HepG2 (cell line): ENCODE data around the gene TSEN54. TPM values are rescaled to one million over a fixed set of nuclear protein-coding genes. Genes with fewer than 3 reads are reported as not detected.
A peak's percentile ranks its signal among the peaks of the same experiment; 100 is the strongest.

Experiments used
- ATF7-NPFF ChIP-seq: sonication (generic); formaldehyde crosslinking; IDR thresholded peaks from 2 replicates; pipeline ENCODE4 v1.8.1; 2023; ENCODE audit warnings: mild to moderate bottlenecking, low read depth, missing genetic modification reagents, moderate library complexity
- CREB3 ChIP-seq: sonication (generic); formaldehyde crosslinking; IDR thresholded peaks from 2 replicates; pipeline ENCODE4 v1.5.0; 2020; ENCODE audit warnings: missing genetic modification reagents
- DMAP1 ChIP-seq: IDR thresholded peaks from 2 replicates; pipeline ENCODE4 v1.6.1; 2016
- HNF4A ChIP-seq: sonication (generic); formaldehyde crosslinking; IDR thresholded peaks from 2 replicates; pipeline ENCODE4 v1.4.0; 2020; ENCODE audit warnings: missing genetic modification reagents
- KDM6A ChIP-seq: IDR thresholded peaks from 2 replicates; pipeline ENCODE4 v1.6.1; 2016; ENCODE audit warnings: low read depth
- MAZ ChIP-seq, 2 experiments: sonication (generic) in 1 of 2; formaldehyde crosslinking in 1 of 2; IDR thresholded peaks; 2 replicates each; pipeline versions ENCODE4 v1.5.0 to v1.6.1; 2012 to 2020; ENCODE audit warnings: low read depth in 2 of 2, mild to moderate bottlenecking in 2 of 2, borderline replicate concordance in 1 of 2, improper control_type of control experiment in 1 of 2, low read length in 1 of 2, missing genetic modification reagents in 1 of 2, moderate library complexity in 1 of 2
- MED1 ChIP-seq: sonication (generic); formaldehyde crosslinking; IDR thresholded peaks from 2 replicates; pipeline ENCODE4 v1.4.0; 2020; ENCODE audit warnings: missing genetic modification reagents
- MED13 ChIP-seq: sonication (generic); formaldehyde crosslinking; IDR thresholded peaks from 2 replicates; pipeline ENCODE4 v1.5.0; 2020; ENCODE audit warnings: missing genetic modification reagents
- PHF5A ChIP-seq: IDR thresholded peaks from one replicate; pipeline ENCODE4 v1.6.1; 2018; ENCODE audit warnings: low read depth, missing genetic modification reagents; ENCODE audit not compliant: unreplicated experiment
- POLR2AphosphoS2 ChIP-seq: IDR thresholded peaks from 2 replicates; pipeline ENCODE4 v1.6.1; 2011; ENCODE audit warnings: low read depth, low read length, improper control_type of control experiment
- RBM22 ChIP-seq: fragments of 200-400 bp; formaldehyde crosslinking; optimal IDR thresholded peaks from 2 replicates; pipeline ENCODE3; 2017; ENCODE audit warnings: mild to moderate bottlenecking, low read length, moderate library complexity
- SRF ChIP-seq: IDR thresholded peaks from 2 replicates; pipeline ENCODE4 v1.6.1; 2011; ENCODE audit warnings: mild to moderate bottlenecking, low read depth, low read length, moderate library complexity
- SRY ChIP-seq: sonication (generic); formaldehyde crosslinking; IDR thresholded peaks from 2 replicates; pipeline ENCODE4 v1.8.0; 2022; ENCODE audit warnings: mild to moderate bottlenecking, missing genetic modification reagents
- STAG1 ChIP-seq: sonication (generic); formaldehyde crosslinking; IDR thresholded peaks from 2 replicates; pipeline ENCODE4 v1.4.0; 2020; ENCODE audit warnings: missing genetic modification reagents
- THYN1 ChIP-seq: sonication (generic); formaldehyde crosslinking; IDR thresholded peaks from 2 replicates; pipeline ENCODE4 v1.8.1; 2023; ENCODE audit warnings: low read depth, mild to moderate bottlenecking, moderate library complexity, missing genetic modification reagents, borderline replicate concordance
- ZNF251 ChIP-seq: sonication (generic); formaldehyde crosslinking; IDR thresholded peaks from 2 replicates; pipeline ENCODE4 v1.9.0; 2021; ENCODE audit warnings: mild to moderate bottlenecking, missing genetic modification reagents
- ZNF441 ChIP-seq: sonication (generic); formaldehyde crosslinking; IDR thresholded peaks from 2 replicates; pipeline ENCODE4 v1.7.0; 2021; ENCODE audit warnings: missing genetic modification reagents, borderline replicate concordance
- ZNF512B ChIP-seq: sonication (generic); formaldehyde crosslinking; IDR thresholded peaks from 2 replicates; pipeline ENCODE4 v1.5.1; 2020; ENCODE audit warnings: missing genetic modification reagents, mild to moderate bottlenecking, borderline replicate concordance
- ZNF580 ChIP-seq: IDR thresholded peaks from 2 replicates; pipeline ENCODE4 v1.6.1; 2016; ENCODE audit warnings: low read depth, borderline replicate concordance
- ZNF746 ChIP-seq: sonication (generic); formaldehyde crosslinking; IDR thresholded peaks from 2 replicates; pipeline ENCODE4 v1.8.0; 2022; ENCODE audit warnings: mild to moderate bottlenecking, missing genetic modification reagents
- ZNF768 ChIP-seq: sonication (generic); formaldehyde crosslinking; IDR thresholded peaks from 2 replicates; pipeline ENCODE4 v1.4.0; 2020; ENCODE audit warnings: missing genetic modification reagents
- polyA plus RNA-seq, 8 experiments: library from polyadenylated mRNA; depleted of rRNA in 3 of 8; stranded (reverse) in 7 of 8; unstranded in 1 of 8; fragments of >200 nt; fragmentation: Illumina TruSeq in 4 of 8; extraction: Trizol in 4 of 8; gene quantifications; 2 replicates each; pipeline versions ENCODE4 v1.2.1 to v1.2.3, GENCODE V29; 2011 to 2016; ENCODE audit warnings: low read depth in 4 of 8, missing spikeins in 1 of 8, mixed read lengths in 1 of 8; ENCODE audit not compliant: insufficient read depth in 1 of 8
- total RNA-seq, 5 experiments: library from RNA; depleted of rRNA; stranded (reverse); fragments of >200 nt; fragmentation: Illumina TruSeq; extraction: Trizol; gene quantifications; 2 replicates each; pipeline ENCODE4 v1.2.3, GENCODE V29; 2016; ENCODE audit warnings: low read depth in 1 of 5
- TF ChIP-seq, protein P1 (sequence below): sonication (generic); formaldehyde crosslinking; conservative IDR thresholded peaks from 2 replicates; pipeline ENCODE4 v1.4.0; 2020; ENCODE audit warnings: mild to moderate bottlenecking, missing genetic modification reagents, moderate library complexity

Gene TSEN54
- total and polyA plus RNA-seq, 2 of the 13 experiments (the other 11 are each of a cell fraction or from before 2014, with no cell fraction given), result 62.9 to 63.3 TPM

- TF ChIP-seq ZNF512B (CRISPR knock-in tag) (no peak), STAG1 (CRISPR knock-in tag) (no peak), MAZ (IDR thresholded peaks at IDR 0.05; ENCODE audit: borderline replicate concordance, low read depth, low read length) (no peak), MAZ (CRISPR knock-in tag; IDR thresholded peaks at IDR 0.05; ENCODE audit: low read depth) (peak; percentile 79; the same call in 1 of the 2 replicates), PHF5A (CRISPR knock-in tag) (peak; percentile 58), CREB3 (no peak), DMAP1 (CRISPR knock-in tag) (peak; percentile 42), SRY (CRISPR knock-in tag) (peak; percentile 89), MED1 (peak; percentile 65; the same call in 1 of the 2 replicates), ZNF746 (0 out of 2 replicates have a peak, but pooled peaks have one; percentile 38), ZNF441 (CRISPR knock-in tag) (no peak), RBM22 (peak; percentile 81), MED13 (CRISPR knock-in tag) (no peak), KDM6A (CRISPR knock-in tag) (no peak), SRF (no peak), HNF4A (CRISPR knock-in tag) (0 out of 2 replicates have a peak, but pooled peaks have one; percentile 25), ZNF768 (CRISPR knock-in tag) (peak; percentile 59; the same call in 1 of the 2 replicates), THYN1 (CRISPR knock-in tag) (no peak), ZNF251 (CRISPR knock-in tag) (peak; percentile 81; the same call in 1 of the 2 replicates), ZNF580 (CRISPR knock-in tag) (peak; percentile 78; the same call in 1 of the 2 replicates), POLR2AphosphoS2 (no peak), ATF7-NPFF (CRISPR knock-in tag) (peak; percentile 27; the same call in 1 of the 2 replicates)
- TF ChIP-seq, protein P1, sequence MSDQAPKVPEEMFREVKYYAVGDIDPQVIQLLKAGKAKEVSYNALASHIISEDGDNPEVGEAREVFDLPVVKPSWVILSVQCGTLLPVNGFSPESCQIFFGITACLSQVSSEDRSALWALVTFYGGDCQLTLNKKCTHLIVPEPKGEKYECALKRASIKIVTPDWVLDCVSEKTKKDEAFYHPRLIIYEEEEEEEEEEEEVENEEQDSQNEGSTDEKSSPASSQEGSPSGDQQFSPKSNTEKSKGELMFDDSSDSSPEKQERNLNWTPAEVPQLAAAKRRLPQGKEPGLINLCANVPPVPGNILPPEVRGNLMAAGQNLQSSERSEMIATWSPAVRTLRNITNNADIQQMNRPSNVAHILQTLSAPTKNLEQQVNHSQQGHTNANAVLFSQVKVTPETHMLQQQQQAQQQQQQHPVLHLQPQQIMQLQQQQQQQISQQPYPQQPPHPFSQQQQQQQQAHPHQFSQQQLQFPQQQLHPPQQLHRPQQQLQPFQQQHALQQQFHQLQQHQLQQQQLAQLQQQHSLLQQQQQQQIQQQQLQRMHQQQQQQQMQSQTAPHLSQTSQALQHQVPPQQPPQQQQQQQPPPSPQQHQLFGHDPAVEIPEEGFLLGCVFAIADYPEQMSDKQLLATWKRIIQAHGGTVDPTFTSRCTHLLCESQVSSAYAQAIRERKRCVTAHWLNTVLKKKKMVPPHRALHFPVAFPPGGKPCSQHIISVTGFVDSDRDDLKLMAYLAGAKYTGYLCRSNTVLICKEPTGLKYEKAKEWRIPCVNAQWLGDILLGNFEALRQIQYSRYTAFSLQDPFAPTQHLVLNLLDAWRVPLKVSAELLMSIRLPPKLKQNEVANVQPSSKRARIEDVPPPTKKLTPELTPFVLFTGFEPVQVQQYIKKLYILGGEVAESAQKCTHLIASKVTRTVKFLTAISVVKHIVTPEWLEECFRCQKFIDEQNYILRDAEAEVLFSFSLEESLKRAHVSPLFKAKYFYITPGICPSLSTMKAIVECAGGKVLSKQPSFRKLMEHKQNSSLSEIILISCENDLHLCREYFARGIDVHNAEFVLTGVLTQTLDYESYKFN (CRISPR knock-in tag), result peak; percentile 81
Observed at GRCh38 chr17:75549246-75550138, 33.2 kb downstream of the TSEN54 start (continued).
